ENCODE data around the gene SGTA.

Gene SGTA

GRCh38 chr19:2750808-2751437 lies 32.1 kb downstream of the SGTA start:
- no peak for DNase-seq (ENCODE audit: low spot score)

GRCh38 chr19:2747349-2747748 lies 35.7 kb downstream of the SGTA start:
- DNase-seq (ENCODE audit: low spot score): no peak

GRCh38 chr19:2744113-2744512 lies 39.0 kb downstream of the SGTA start:
- DNase-seq (ENCODE audit: low spot score): no peak

- DNase-seq (ENCODE audit: low spot score): no peak
Measured at GRCh38 chr19:2743099-2743498, 40.0 kb downstream of the SGTA start.

- DNase-seq (ENCODE audit: low spot score): no peak
Measured at GRCh38 chr19:2740314-2740656, 42.8 kb downstream of the SGTA start.

GRCh38 chr19:2739602-2740313 lies 43.3 kb downstream of the SGTA start, which contains the start of gene SLC39A3:
Gene SLC39A3, minus strand, starts transcription at chr19:2740017. Its CDS starts 2,760 bp downstream, at chr19:2737257.
- DNase-seq (ENCODE audit: low spot score): peak; percentile 97

GRCh38 chr19:2736550-2737190 lies 46.4 kb downstream of the SGTA start:
- DNase-seq (ENCODE audit: low spot score): no peak

GRCh38 chr19:2735374-2735773 lies 47.7 kb downstream of the SGTA start:
- no peak for DNase-seq (ENCODE audit: low spot score)

- DNase-seq (ENCODE audit: low spot score): no peak
Measured at GRCh38 chr19:2734589-2735288, 48.3 kb downstream of the SGTA start.

GRCh38 chr19:2733930-2734588 lies 49.0 kb downstream of the SGTA start:
- DNase-seq (ENCODE audit: low spot score): no peak

- DNase-seq (ENCODE audit: low spot score): no peak
Measured at GRCh38 chr19:2732883-2733282, 50.2 kb downstream of the SGTA start.

GRCh38 chr19:2732157-2732725 lies 50.8 kb downstream of the SGTA start:
- DNase-seq (ENCODE audit: low spot score): no peak

GRCh38 chr19:2731181-2731995 lies 51.7 kb downstream of the SGTA start:
- DNase-seq (ENCODE audit: low spot score): no peak

- no peak for DNase-seq (ENCODE audit: low spot score)
Measured at GRCh38 chr19:2729943-2730818, 52.9 kb downstream of the SGTA start.

- no peak for DNase-seq (ENCODE audit: low spot score)
Measured at GRCh38 chr19:2728783-2729387, 54.2 kb downstream of the SGTA start.

GRCh38 chr19:2727640-2727944 lies 55.5 kb downstream of the SGTA start:
- DNase-seq (ENCODE audit: low spot score): peak; percentile 22

GRCh38 chr19:2726904-2727639 lies 56.0 kb downstream of the SGTA start:
- DNase-seq (ENCODE audit: low spot score): peak; percentile 10

GRCh38 chr19:2726160-2726855 lies 56.8 kb downstream of the SGTA start:
- DNase-seq (ENCODE audit: low spot score): no peak

All from kidney tubule cell (primary cell).